OCI-LY3 (cell line): Measurements from ENCODE around the gene NRDC.
"Not testable (repeated sequence)": the region's sequence is repeated elsewhere in the genome, so short reads cannot be mapped to it uniquely, and the experiment has no call there.

Experiments used
- EZH2phosphoT487 ChIP-seq: fragments of 200-600 bp; shearing (Covaris generic); IDR thresholded peaks from 2 replicates; pipeline ENCODE4 v1.6.1; 2018; ENCODE audit warnings: antibody characterized with exemption, mixed run types, low read depth
- TF ChIP-seq, protein P1 (sequence below): fragments of 200-600, 300-600 bp; sonication (generic); IDR thresholded peaks from 2 replicates; pipeline ENCODE4 v1.5.1; 2014; ENCODE audit warnings: antibody characterized with exemption, low read length, low read depth

DNA sequence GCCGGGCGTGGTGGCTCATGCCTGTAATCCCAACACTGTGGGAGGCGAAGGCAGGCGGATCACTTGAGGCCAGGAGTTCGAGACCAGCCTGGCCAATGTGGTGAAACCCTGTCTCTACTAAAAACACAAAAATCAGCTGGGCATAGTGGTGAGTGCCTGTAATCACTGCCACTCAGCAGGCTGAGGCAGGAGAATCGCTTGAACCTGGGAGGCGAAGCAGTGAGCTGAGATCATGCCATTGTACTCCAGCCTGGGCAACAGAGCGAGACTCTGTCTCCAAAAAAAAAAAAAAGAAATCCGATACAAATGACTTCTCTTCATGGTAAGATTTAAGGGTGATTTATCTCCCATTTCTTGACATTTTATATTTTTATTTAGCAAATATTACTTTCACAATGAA is 59.5 kb downstream of the NRDC start:
- TF ChIP-seq, protein P1, sequence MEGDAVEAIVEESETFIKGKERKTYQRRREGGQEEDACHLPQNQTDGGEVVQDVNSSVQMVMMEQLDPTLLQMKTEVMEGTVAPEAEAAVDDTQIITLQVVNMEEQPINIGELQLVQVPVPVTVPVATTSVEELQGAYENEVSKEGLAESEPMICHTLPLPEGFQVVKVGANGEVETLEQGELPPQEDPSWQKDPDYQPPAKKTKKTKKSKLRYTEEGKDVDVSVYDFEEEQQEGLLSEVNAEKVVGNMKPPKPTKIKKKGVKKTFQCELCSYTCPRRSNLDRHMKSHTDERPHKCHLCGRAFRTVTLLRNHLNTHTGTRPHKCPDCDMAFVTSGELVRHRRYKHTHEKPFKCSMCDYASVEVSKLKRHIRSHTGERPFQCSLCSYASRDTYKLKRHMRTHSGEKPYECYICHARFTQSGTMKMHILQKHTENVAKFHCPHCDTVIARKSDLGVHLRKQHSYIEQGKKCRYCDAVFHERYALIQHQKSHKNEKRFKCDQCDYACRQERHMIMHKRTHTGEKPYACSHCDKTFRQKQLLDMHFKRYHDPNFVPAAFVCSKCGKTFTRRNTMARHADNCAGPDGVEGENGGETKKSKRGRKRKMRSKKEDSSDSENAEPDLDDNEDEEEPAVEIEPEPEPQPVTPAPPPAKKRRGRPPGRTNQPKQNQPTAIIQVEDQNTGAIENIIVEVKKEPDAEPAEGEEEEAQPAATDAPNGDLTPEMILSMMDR = not testable (repeated sequence)
- not testable (repeated sequence) for TF ChIP-seq EZH2phosphoT487
